NCI-H82 treated with DMSO at 0.1 percent for 48 hours (cell line): ENCODE results near the gene AK9.

ENCODE experiments used
- DNase-seq: peaks from one replicate; lab custom pipeline; 2025; ENCODE audit not compliant: unreplicated experiment; lab: John Stamatoyannopoulos, UW

The AK9 gene

DNA sequence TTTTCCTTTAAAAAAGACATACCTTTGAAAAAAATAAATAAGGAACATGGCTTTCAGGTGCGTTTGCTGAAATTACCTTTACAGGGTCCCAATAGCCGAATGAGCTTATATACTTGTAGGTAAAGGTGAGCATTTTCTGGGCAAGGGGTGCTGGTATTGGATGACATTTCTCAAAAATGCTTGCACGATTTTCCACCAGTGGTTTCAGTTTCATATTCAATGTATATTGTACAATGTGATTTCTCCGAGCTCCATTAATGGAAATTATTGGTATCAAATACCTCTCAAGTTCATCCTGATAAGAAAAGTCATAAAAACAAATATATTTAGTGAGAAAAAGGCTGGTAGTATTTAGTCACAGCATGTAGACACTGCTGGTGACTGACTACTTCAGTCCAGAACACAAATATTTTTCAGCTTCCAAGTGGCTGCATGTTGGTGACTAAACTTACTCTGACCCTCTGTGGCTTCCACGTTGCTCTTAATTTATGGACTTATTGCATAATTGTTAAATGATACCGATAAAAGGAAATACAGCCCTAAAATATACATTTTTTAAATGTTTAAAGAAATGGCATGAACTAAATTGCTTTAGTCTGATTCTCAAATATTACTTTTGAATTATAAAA is 175.1 kb downstream of the AK9 start:
- DNase-seq, result no peak

- DNase-seq, result no peak
Observed at GRCh38 chr6:109514946-109515345, 176.1 kb downstream of the AK9 start.

- no peak for DNase-seq
Observed at GRCh38 chr6:109513571-109514071, 177.4 kb downstream of the AK9 start.

DNA sequence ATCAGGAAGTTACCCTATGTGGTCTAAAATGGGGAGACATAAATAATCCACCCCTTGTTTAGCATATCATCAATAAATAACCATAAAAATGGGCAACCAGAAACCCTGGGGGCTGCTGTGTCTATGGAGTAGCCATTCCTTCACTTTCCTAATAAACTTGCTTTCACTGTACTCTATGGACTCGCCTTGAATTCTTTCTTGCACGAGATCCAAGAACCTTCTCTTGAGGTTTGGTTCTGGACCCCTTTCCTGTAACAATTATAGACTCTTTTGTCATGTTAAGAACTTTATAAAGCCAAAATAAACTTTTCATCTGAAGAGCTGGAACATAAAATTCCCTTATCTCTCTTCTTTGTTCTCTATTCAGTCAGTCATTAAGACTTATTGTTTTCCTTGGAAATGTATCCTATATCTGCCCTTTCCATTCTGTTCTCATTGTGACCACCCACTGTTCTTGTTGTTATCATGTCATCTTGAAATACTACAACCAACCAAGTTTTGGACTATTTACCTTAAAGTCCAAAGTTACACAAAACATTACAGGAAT is 178.7 kb downstream of the AK9 start:
- DNase-seq, result no peak

DNA sequence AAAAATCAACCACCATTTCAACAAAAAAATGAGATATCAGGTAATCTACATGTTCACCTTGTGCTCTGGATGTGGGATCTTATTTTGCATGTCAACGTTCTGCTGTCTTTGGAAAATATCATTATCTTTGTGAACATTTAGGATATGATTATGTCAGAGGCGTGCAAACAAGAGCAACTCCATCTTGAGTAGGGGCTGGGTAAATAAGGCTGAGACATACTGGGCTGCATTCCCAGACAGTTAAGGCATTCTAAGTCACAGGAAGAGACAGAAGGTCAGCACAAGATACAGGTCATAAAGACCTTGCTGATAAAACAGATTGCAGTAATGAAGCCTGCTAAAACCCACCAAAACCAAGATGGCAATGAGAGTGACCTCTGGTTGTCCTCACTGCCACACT is 179.2 kb downstream of the AK9 start:
- no peak for DNase-seq

GRCh38 chr6:109510358-109510757 is 180.6 kb downstream of the AK9 start:
- DNase-seq, result no peak

GRCh38 chr6:109508166-109508860 is 182.7 kb downstream of the AK9 start:
- no peak for DNase-seq

DNA sequence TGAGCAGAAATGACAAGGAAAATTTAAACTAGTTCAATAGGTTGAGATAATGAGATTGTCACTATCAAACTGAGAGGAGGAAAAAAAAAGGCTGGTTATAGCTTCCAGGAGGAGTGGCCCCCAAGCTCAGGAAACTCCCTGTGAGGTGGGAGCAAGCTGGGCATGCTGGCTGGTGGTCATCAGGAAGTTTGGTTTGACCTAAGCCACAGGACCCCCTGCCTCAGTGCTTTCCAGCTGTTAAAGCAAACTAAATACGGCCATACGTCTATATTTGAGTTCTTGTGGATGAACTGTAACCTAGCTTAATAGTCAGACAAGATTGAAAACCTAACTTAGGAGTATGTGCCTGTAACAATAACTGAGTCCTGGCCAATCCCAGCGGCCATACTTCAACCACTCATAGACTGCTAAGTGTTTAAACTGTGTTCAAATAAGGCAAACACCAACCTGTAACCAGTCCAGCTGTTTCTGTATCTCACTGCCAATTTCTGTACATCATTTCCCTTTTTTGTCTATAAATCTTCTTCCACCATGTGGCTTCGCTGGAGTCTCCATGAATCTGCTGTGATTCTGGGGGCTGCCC is 183.4 kb downstream of the AK9 start:
- DNase-seq, result no peak

- DNase-seq, result no peak
Observed at GRCh38 chr6:109506841-109507240, 184.2 kb downstream of the AK9 start.

- no peak for DNase-seq
Observed at GRCh38 chr6:109506314-109506713, 184.7 kb downstream of the AK9 start.

GRCh38 chr6:109503327-109504224 is 187.4 kb downstream of the AK9 start:
- no peak for DNase-seq

GRCh38 chr6:109498936-109499335 is 192.1 kb downstream of the AK9 start:
- no peak for DNase-seq

GRCh38 chr6:109498052-109498451 is 192.9 kb downstream of the AK9 start:
- no peak for DNase-seq

- no peak for DNase-seq
Observed at GRCh38 chr6:109496036-109496772, 194.8 kb downstream of the AK9 start.

DNA sequence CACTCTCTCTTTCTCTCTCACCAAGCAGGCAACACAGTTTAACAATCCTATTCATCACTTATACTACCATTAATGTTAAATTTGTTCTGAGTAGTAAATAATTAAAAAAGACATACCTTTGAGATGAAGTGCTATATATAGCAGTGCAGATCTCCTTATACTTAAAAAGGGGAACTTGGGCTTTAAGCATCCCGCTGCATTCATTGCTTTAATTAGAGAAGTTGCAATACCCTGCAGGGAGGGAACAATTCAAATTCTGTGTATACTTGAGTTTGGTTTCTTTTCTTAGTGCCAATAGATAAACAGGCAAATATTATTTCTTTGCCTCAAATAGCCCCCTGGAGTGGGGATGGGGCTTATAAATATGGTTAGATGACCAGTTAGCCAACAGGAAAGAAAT is 197.1 kb downstream of the AK9 start:
- DNase-seq, result no peak

DNA sequence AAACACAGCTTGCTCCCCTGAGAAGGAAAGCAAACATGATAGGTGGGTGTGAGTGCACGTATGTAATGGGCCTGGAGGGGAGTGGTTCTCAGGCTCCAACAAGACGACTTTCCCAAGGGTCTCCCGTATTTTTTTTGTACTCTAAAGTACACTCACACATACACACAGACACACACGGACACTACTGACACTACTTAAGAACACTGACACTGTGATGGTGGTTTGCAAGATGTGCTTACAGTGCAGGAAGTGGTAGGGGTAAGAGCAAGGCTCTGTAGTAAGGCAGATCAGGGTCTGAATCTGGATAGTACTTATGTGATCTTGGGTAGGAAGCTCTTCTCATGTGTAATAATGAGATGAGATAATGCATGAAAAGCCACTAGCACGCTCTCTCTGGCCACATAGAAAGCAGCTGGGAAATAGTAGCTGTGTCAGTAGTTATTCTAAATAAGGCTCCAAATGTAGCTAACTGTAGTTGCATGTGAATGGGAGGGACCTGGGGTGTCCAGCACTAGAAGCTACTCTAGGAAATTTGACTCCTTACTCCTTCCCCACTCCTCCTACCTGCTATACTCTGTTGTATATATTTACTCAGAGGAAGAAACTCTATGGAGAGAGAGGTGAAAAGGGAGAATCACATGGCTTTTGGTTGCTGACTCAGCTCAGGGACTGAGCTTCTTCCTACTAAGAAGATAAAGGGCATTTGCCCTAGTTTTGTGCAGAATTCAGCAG is 199.6 kb downstream of the AK9 start:
- peak; percentile 10 for DNase-seq

DNA sequence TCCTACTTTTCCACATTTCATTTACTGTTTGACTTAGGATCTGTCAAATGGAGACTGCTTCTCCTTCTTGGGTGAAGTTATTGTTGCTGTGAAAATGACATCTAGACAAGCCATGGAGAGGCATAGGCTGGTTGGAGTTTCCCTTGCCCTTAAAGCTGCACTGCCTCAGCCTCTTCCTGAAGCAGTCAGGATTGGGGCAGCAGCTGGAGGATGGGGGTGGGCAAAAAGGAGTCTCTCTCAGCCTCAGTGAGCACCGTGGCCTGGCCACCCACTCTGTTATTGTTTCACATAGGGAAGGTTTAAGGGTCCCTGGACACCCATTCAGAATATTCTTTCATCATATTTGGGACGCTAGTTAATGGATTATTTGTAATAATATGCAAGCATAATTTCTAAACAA is 200.3 kb downstream of the AK9 start:
- no peak for DNase-seq

- peak; percentile 87 for DNase-seq
Observed at GRCh38 chr6:109488001-109488400, 203.0 kb downstream of the AK9 start.

- DNase-seq, result no peak
Observed at GRCh38 chr6:109486068-109486467, 204.9 kb downstream of the AK9 start.
